ENCODE data around the gene ZNF322.

GRCh38 chr6:26623339-26623859, 36.1 kb downstream of the ZNF322 start:
- TF ChIP-seq CTCF (IDR thresholded peaks at IDR 0.05), result no peak
- no peak for TF ChIP-seq POLR2A (IDR thresholded peaks at IDR 0.05)
